ENCODE measurements around the gene AKR1B15.
"Not testable (repeated sequence)": the region's sequence is repeated elsewhere in the genome, so short reads cannot be mapped to it uniquely, and the experiment has no call there.

AKR1B15 gene

DNA sequence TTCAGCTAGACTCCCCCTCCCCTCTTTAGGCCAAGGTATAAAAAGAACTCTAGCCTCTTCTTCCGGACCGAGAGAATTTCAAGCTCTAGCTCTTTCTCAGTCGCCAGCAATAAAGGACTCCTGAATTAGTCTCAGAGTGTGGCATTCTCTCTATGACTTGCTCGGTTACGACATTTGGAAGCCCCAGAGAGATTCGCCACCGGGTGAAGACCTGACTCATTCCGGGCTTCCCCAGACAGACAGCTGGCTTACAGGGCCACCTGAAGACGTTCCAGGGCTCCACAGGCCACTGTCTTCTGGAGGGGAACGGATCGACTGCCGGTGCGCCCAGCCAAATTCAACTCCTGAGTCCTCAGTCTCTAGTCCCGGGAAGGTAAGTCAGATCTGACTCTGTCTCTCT lies at the start of gene AKR1B15:
TSS of gene AKR1B15 (plus strand) at position 234 of the 400 bp plus-strand sequence. CDS start 15,510 bp downstream, outside the sequence.
- FAIRE-seq = no peak

DNA sequence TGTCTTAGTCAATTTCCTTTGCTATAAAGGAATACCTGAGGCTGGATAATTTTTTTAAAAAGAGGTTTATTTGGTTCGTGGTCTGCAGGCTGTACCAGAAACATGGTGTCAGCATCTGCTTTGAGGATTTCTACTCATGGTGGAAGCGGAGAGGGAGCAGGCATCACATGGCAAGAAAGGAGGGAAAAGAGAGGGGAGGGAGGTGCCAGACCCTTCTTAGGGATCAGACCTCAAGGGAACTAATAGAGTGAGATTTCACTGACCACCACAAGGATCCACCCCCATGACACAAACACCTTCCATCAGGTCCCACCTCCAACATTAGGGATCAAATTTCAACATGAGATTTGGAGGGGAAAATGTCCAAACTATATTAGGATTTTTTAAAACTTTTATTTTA lies 48.5 kb upstream of the AKR1B15 start:
- no peak for FAIRE-seq

DNA sequence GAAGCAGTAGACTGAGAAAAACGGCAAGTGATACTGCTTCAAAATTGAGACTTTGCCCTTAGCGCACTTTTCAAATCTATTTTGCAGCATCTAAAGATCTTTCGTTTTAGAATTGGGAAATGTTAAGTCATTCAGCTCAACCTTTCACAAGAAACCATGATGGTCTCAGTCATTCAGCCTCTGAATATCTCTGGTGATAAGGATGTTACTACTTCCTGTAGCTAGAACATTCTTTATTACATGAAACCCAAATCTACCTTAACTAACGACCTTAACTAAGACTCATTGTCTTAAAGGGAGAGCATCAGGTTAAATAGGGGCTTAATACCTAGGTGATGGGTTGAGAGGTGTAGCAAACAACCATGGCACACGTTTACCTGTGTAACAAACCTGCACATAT lies 47.9 kb upstream of the AKR1B15 start:
- no peak for FAIRE-seq

DNA sequence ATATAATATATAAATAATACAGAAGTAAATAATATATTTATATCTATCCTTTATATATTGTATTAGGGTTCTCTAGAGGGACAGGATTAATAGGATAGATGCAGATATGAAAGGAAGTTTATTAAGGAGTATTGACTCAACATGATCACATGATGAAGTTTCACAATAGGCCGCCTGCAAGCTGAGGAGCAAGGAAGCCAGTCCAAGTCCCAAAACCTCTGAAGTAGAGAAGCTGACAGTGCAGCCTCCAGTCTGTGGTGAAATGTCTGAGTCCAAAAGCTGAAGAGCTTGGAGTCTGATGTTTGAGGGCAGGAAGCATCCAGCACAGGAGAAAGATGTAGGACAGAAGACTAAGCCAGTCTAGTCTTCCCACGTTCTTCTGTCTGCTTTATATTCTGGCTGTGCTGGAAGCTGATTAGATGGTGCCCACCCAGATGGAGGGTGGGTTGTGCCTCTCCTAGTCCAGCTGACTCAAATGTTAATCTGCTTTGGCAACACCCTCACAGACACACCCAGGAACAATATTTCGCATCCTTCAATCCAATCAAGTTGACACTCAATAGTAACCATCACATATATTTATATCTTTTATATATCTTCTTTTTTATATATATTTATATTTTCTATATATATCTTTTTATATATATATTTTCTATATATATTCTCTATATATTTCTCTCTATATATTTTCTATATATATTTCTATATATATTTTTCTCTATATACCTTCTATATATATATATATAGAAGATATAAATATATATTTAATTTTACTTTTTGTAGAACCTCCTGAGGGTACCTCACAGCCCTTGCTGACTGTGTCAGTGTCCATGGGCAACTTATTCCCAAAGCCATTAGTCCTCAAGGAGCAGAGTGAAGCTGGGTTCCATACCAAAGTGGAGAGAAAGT lies 46.2 kb upstream of the AKR1B15 start:
- FAIRE-seq = no peak

DNA sequence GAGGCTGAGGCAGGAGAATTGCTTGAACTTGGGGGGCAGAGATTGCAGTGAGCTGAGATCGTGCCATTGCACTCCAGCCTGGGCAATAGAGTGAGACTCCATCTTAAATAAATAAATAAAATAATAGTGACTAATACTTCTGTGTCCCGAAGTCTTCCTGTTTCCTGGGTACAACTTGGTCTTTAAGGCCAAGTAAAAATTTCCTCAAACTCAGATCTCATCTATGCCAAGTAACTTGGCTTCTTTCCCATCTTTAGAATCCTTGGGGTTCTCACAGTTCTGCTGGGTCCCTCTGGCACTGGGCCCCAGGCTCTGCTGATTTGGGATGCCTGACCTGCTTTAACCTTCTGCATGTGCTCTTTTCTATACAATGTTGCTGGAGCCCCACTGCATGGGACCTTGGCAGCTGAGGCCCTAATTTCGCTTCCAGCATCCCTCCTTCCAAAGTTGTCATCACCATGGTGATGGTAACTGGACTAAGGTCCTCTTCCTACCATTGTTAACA lies 44.2 kb upstream of the AKR1B15 start:
- FAIRE-seq = no peak

DNA sequence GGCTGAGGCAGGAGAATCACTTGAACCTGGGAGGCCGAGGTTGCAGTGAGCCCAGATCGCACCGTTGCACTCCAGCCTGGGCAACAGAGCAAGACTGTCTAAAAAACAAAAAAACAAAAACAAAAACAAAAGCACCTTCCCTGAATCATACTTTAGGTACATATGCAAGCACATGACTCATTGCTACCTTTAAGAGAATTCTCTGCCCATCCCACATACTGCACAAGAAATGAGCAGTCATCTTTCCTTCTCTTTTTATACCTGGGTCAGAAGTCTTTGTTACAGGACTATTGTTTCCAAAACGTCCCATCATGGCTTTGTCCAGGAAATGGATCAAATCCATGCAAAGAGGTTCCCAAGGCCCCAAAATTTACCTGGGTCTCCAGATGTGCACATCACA lies 43.1 kb upstream of the AKR1B15 start:
- no peak for FAIRE-seq

DNA sequence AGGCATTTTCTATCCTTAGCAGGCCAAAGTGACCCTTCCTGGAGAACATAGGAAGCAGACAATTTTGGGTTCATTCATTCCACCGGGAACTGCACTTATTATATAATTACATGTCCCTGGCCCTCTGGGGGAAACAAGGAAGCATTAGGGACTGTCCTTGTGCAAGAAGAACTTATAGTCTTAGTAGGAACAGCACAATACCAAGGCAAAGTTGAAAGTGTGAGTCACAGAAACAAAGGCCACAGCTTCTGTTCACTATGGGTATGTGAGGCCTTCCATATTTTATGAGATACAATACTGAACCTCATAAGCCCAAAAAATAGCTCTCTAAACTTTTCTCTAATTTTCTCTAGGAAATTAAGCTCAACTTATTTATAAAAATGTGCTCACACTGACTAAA lies 39.9 kb upstream of the AKR1B15 start:
- no peak for FAIRE-seq

DNA sequence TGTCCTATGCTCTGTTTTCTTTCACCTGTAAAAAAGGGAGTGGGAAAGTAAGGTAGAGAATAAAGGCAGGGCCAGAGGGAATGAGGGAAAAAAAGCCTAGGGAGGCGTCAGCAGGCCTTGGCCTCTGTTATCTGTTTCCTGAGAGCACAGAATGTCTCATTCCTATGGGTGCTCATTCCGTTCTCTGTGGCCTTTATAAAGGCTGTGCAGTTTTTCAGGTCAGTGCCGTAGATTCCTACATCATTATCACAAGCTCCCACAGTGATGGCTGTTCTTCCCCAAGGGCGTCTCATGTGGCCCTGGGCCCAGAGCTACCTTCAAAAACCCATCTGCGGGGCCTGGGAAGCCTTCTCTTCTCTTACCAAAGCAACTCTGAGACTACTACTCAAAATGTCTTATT lies 38.3 kb upstream of the AKR1B15 start:
- FAIRE-seq = no peak

DNA sequence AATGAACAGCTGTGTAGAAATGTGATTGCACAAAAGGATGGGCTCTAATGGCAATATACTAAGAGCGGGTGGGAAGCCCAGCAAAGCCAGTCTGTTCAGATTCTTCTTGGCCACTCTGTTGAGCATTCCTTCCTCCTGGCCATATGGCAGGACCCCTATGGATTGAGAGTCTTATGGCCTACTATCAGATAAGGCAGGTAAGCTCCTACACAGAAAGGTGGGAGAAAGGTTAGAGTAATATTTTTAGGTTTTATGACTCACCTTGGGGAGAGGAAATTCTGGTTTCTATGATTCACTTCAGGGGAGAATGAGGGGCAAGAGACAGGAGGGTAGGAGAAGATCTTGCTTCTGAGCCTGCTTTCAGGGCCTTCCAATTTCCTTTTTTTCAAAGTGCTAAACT lies 36.6 kb upstream of the AKR1B15 start:
- no peak for FAIRE-seq

DNA sequence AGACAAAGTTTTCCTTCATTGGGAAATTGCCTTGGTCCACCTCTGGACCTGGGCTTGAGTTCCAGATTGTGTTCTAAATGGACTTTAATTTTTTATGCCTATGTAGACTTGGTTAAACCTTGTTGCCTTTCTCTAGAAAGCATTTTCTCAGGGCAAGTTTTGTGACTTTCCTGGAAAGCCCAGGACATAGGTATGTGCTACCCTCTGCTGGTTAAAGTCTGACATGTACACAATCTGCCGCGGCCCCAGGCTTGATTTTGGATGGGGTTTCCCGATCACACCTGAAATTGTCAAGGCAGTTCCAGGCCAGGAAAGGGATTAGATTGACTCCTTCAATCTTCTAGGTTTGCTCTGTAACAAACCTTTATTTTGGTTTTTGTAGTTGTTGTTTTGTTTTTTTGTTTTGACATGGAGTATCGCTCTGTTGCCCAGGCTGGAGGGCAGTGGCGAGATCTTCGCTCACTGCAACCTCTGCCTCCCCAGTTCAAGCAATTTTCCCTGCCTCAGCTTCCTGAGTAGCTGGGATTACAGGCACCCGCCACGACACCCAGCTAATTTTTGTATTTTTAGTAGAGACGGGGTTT lies 35.6 kb upstream of the AKR1B15 start:
- FAIRE-seq = no peak

DNA sequence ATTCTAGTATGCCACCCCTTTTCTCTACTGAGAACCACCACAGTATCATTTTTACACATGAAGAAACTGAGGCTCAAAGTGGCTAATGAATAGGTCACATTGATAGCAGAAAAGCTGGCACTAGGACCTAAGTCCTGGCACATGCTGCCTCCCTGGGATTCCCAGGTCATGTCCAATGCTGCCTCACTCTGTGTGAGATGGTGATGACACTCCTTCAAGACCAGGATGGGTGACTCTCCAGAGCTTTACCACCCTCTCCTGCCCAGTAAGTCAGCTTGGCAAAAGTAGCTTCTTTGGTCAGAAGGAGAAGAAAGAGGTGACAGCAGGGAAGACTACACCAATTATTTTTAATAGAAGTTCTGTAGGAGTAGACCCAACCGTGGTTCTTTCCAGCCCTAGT lies 34.8 kb upstream of the AKR1B15 start:
- no peak for FAIRE-seq

DNA sequence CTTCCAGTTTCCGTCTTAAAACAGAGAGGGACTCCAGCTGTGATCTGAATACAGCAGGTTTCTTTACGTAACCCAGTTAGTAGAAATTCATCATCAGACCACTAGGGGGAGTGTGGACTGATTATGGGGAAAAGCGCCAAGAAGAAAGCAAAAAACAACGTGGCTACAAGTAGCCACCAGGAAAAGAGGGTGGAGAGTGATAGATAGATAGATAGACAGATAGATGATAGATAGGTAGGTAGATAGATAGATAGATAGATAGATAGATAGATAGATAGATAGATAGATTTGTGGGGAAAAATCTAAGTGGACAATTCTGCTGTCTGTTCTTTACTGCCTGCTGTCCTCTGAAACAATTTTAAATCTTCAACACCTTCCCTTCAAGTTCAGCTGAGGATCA lies 34.2 kb upstream of the AKR1B15 start:
- no peak for FAIRE-seq

DNA sequence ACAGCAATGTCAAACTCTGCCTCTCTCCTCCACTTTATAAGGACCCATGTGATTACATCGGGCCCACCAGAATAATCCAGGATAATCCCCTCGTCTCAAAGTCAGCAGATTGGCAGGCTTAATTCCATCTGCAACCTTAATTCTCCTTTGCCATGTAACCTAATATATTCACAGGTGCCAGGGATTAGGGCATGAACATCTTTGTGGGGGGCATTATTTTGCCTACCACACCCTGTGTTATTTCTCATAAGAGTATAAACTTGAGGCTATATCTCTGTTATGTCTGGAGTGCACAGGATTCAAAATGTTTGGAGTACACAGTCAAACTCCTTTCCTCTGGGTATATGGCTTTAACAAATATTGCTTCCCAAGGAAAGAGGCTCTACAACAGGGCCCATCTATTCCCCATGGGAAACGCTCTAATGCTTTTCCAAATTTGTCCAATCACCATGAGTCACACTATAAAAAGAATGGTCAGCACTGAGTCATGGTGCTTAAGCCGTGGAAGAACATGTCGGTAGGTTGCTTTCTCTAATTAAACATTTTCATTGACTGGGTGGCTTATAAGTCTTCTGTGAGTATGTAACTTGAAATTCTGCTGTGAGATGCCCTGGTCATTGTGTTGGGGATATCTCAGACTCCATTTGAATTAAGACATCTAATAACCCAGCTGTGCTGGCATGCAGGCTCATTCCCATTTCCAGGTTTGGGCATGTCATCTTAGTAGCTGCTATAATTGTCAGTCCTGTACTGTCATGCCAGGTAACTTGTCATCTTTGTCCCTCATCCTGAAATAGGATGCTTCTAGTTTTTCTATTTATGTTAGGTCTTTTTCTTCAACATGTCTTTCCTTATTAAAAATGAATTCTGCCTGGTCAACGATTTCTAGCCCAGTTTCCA lies 33.1 kb upstream of the AKR1B15 start:
- FAIRE-seq = no peak

DNA sequence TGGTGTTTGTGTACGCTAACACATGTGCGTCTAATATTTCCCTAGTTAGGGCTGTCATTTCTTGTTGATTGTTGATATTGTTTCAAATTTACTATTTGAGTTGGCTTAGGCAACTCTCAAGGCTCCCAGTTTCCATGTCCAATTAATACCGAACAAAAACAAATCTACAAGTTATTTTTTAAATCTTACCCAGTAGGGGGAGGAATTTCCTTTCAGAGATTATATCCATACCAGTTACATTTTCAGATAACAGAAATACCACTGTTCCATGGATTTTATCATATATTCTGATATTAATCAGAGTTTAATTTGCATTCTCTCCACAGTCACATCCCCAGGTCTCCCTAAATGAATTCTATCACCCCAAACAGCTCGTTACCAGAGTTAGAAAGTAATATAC lies 28.8 kb upstream of the AKR1B15 start:
- no peak for FAIRE-seq

DNA sequence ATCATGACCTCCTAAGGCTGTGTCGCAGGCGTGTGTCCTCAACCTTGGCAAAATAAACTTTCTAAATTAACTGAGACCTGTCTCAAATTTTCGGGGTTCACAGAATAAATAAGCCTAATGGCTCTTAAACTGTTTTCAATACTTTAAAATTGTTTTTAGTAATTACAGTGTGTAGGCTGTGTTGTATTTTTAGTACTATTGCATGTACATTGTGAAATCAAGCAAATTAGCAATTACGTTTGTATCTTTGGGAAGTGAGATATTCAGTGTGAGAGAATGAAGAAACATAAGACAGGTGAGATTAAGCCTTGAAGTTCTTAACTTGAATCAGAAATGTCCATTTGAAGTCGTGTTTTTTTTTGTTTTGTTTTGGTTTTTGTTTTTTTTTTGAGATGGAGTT lies 26.3 kb upstream of the AKR1B15 start:
- FAIRE-seq = no peak

DNA sequence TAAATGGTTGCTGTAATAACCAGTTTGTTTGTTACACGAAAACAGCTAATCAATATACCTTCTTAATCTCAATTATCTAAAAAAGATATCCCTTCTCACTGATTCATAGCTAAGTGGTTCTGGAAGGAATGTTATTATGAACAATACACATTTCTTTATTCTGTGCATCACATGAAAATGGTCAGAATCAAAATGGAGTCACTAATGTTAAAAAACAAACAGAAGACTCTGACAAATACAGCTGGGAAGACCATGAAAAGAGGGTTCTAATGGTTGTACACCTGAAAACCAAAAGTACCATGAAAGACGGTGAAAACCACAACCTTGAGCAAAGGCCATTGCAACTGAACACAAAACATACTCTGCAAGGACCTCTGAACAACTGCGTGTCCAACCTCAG lies 23.5 kb upstream of the AKR1B15 start:
- not testable (repeated sequence) for FAIRE-seq

DNA sequence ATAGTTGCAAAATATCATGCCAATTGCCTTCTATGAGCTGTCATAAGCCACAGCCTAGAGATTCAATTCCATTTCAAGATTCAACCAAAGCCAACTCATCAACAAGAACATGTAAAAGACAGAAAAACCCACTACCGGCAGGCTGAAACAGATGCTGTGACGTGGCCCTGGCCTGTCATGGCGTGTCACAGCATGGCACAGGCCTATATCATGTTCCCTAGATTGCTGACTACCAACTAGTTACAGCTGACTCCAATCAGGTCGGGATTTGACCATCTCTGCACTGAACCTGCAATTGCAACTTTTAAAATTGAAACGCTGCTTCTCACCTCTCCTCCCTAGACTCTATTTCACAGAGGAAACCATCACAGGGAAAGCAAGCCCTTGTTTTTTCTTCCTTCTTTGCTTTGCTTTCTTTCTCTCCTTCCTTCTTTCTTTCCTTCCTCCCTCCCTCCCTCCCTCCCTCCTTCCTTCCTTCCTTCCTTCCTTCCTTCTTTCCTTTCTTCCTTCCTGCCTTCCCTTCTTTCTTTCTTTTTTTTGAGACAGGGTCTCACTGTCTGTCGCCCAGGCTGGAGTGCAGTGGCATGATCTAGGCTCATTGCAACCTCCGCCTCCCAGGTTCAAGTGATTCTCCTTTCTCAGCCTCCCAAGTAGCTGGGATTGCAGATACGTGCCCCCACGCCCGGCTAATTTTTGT lies 22.2 kb upstream of the AKR1B15 start:
- FAIRE-seq = not testable (repeated sequence)

DNA sequence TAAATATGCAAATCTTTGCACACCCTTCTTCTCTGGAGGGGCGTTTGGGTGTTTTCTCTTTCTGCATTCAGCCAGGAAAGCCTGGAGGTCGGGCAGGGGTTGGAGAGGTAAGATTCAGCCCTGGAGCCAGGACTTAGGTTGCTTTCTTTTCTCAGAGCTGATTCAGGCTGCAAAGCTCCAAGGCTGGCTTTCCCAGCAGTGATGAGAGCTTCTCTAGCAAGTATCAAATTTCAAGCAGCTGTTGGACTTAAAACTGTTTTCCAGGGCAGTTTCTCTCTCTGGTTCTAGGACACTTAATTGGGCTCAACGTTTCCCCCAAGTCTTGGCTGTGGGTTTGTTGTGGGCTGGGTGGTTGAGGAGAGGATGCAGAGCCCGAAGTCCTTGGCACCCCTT lies 20.9 kb upstream of the AKR1B15 start:
- no peak for FAIRE-seq

DNA sequence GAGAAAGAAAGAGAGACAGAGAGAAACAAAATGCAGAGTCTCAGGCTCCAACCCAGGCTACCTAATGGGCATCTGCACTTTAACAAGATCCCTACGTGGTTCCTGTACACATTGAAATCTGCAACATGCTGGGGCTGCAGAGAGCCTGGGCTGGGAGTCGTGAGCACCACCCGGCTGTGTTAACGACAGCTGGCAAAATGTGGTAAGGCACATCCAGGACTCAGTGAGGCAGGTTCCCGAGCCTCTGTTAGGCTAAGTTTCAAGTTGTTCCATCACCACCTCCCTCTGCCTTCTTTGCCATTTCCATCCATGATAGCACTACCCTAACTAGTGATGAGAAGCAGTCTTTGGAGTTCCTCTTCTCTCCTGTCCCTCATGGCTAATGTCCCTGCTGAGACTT lies 20.2 kb upstream of the AKR1B15 start:
- no peak for FAIRE-seq

DNA sequence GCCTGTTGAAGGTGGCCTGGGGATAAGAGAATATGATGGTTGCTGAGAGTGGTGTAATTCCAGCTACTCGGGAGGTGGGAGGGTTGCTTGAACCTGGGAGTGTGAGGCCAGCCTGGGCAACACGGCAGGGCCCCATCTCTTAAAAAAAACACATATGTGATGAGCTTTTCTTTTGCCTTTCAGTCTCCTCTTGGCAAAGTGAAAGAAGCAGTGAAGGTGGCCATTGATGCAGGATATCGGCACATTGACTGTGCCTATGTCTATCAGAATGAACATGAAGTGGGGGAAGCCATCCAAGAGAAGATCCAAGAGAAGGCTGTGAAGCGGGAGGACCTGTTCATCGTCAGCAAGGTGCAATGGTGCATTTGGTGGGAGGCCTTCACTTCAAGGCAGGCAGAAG lies 18.4 kb upstream of the AKR1B15 start:
- no peak for FAIRE-seq

DNA sequence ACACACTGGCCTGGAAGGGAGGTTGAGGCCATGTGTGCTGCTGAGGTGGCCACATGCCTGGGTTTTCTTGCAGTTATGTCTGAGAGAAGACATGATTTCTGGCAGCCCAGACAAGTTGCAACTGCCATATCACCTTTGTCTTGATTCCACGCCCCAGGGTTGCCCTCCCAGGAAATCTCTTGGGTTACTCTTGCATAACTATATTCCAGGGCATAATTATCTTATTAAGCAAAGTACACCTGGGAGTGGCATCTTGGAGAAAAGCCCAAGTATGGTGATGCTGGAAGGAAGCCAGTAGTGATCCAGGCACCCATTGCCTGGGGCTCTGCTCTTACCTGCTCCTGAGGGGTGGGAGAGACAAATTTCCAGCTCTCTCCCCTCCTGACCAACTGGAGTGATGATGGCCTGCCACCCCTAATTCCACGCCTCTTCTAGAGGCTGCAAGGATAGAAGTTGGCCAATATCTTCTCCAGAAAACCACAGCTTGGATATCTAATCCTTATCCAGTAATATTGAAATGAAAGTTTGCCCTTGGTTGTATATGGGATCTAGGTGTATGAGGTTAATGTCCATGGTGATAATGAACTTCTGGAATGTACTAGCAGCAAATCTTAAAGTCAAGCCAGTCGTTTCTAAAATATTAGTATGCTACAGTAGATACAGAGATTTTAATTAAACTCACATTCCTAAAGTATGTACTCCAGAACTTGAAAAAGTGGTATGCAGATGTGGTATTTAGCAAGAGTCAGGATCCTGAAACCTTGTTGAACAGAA lies 16.5 kb upstream of the AKR1B15 start:
- FAIRE-seq = no peak

DNA sequence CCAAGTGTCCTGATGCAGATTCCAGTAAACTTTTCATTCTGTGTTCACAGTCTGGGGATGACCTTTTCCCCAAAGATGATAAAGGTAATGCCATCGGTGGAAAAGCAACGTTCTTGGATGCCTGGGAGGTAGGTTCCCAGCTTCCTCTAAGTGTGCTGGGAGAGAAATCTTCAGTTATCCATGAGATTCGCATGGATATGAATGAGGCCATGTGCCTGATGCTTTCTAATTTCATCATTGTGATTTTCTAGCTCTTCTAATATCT lies 16.0 kb upstream of the AKR1B15 start:
- no peak for FAIRE-seq

Data from endometrium (tissue), 2 donors.